ENCODE data around the gene EXOC6B. TPM values are rescaled to one million over a fixed set of nuclear protein-coding genes. Genes with fewer than 3 reads are reported as not detected.

Gene EXOC6B
- total and polyA plus RNA-seq, 8 donors = 2.4 to 19.2 (median 11.3) TPM

- Histone ChIP-seq H3K27me3 (no peaks in the 10 kb centered on the region), H3K27ac (no peak overlapping the region), H3K9me3 (no peaks in the 10 kb centered on the region), H3K36me3 (no peaks in the 10 kb centered on the region), H3K4me3 (no peak overlapping the region), H3K4me1 (no peaks in the 10 kb centered on the region)
- DNase-seq (no peak), ATAC-seq (no peak), FAIRE-seq (no peak)
- intact Hi-C loops (cut with DNase I) = loop anchor here in 1 of 3 donors (10.0 kb wide), 1 partner anchor 418 kb away; no protein-coding TSS in a partner anchor
- TF ChIP-seq, protein P1, sequence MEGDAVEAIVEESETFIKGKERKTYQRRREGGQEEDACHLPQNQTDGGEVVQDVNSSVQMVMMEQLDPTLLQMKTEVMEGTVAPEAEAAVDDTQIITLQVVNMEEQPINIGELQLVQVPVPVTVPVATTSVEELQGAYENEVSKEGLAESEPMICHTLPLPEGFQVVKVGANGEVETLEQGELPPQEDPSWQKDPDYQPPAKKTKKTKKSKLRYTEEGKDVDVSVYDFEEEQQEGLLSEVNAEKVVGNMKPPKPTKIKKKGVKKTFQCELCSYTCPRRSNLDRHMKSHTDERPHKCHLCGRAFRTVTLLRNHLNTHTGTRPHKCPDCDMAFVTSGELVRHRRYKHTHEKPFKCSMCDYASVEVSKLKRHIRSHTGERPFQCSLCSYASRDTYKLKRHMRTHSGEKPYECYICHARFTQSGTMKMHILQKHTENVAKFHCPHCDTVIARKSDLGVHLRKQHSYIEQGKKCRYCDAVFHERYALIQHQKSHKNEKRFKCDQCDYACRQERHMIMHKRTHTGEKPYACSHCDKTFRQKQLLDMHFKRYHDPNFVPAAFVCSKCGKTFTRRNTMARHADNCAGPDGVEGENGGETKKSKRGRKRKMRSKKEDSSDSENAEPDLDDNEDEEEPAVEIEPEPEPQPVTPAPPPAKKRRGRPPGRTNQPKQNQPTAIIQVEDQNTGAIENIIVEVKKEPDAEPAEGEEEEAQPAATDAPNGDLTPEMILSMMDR (IDR thresholded peaks at IDR 0.05) = no peak
- WGBS, 2 donors = 45 to 50% methylated on average over 2 of the region's 2 CpGs
These were observed 669.0 kb downstream of the EXOC6B start for GRCh38 chr2:72156872-72157271.

GRCh38 chr2:72155737-72156136 is 670.1 kb downstream of the EXOC6B start:
- intact Hi-C loops (cut with DNase I) = loop anchor here in 1 of 3 donors (10.0 kb wide), 1 partner anchor 419 kb away; no protein-coding TSS in a partner anchor
- 73 to 83% methylated on average over 5 of the region's 5 CpGs for WGBS, 2 donors
- H3K27me3 ChIP-seq = no peaks in the 10 kb centered on the region
- no peak overlapping the region for H3K4me3 ChIP-seq
- no peaks in the 10 kb centered on the region for H3K9me3 ChIP-seq
- FAIRE-seq = no peak
- no peak for DNase-seq
- no peaks in the 10 kb centered on the region for H3K4me1 ChIP-seq
- no peak overlapping the region for H3K27ac ChIP-seq
- no peaks in the 10 kb centered on the region for H3K36me3 ChIP-seq
- ATAC-seq = no peak
- TF ChIP-seq, protein P1 (IDR thresholded peaks at IDR 0.05) = no peak

- no peak for FAIRE-seq
- DNase-seq = no peak
- Histone ChIP-seq H3K9me3 (no peaks in the 10 kb centered on the region), H3K4me1 (peaks cover 0 to under 1% (median 0%) of the 10 kb centered on the region in 3 donors), H3K27me3 (no peaks in the 10 kb centered on the region), H3K27ac (no peak overlapping the region), H3K36me3 (no peaks in the 10 kb centered on the region), H3K4me3 (no peak overlapping the region)
- WGBS, 2 donors = 67 to 76% methylated on average over 3 of the region's 3 CpGs
- intact Hi-C loops (cut with DNase I) = loop anchor here in 1 of 3 donors (10.0 kb wide), 1 partner anchor 420 kb away; no protein-coding TSS in a partner anchor
- TF ChIP-seq, protein P1 (IDR thresholded peaks at IDR 0.05) = no peak
- no peak for ATAC-seq
These were observed 670.7 kb downstream of the EXOC6B start for GRCh38 chr2:72155151-72155550.

- H3K27me3 ChIP-seq = no peaks in the 10 kb centered on the region
- no peaks in the 10 kb centered on the region for H3K9me3 ChIP-seq
- no peaks in the 10 kb centered on the region for H3K36me3 ChIP-seq
- TF ChIP-seq, protein P1 (IDR thresholded peaks at IDR 0.05) = no peak
- no peak overlapping the region for H3K27ac ChIP-seq
- peaks cover 0 to 7% (median 6%) of the 10 kb centered on the region in 3 donors for H3K4me1 ChIP-seq
- DNase-seq (peak in 1 of 6 donors; percentile 30), FAIRE-seq (no peak), ATAC-seq (no peak)
- intact Hi-C loops (cut with DNase I) = loop anchor here in 2 of 3 donors (5.0 to 10.0 kb wide), 2 partner anchors 420 to 607 kb away; no protein-coding TSS in a partner anchor
- no peak overlapping the region for H3K4me3 ChIP-seq
- WGBS, 2 donors = 68 to 74% methylated on average over 16 of the region's 16 CpGs
These were observed 671.4 kb downstream of the EXOC6B start for GRCh38 chr2:72154386-72154975.

DNA sequence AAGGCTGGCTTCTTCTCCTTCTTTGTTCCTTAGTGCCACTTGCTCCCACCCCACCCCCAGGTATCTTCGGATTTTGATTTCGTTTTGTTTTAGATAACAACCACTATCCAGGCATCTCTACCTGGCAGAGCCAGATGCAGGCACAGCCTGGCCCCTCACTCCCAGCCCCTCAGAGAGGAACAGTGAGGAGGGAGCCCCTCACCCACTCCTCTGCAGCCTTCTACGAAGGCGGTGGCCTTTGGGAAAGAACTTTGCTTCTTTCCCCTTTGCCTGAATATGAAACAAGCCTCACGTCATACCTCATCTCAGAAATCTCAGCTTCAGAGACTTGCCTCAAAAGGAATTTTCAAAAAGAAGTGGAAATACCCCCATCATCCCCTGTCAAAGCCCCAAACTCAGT is 671.9 kb downstream of the EXOC6B start:
- no peak for DNase-seq
- TF ChIP-seq, protein P1 (IDR thresholded peaks at IDR 0.05) = no peak
- Histone ChIP-seq H3K27me3 (no peaks in the 10 kb centered on the region), H3K4me3 (no peak overlapping the region), H3K9me3 (no peaks in the 10 kb centered on the region), H3K27ac (no peak overlapping the region), H3K4me1 (peaks cover 0 to 11% (median 8%) of the 10 kb centered on the region in 3 donors), H3K36me3 (no peaks in the 10 kb centered on the region)
- intact Hi-C loops (cut with DNase I) = loop anchor here in 2 of 3 donors (5.0 to 10.0 kb wide), 2 partner anchors 421 to 607 kb away; no protein-coding TSS in a partner anchor
- 65 to 82% methylated on average over 5 of the region's 5 CpGs for WGBS, 2 donors
- FAIRE-seq = no peak
- no peak for ATAC-seq

Measured in pancreas (tissue), 10 donors.